ENCODE results near the gene HNRNPUL1.
"Not testable (repeated sequence)": the region's sequence is repeated elsewhere in the genome, so short reads cannot be mapped to it uniquely, and the experiment has no call there.

The HNRNPUL1 gene

GRCh38 chr19:41263850-41264580, at the start of gene HNRNPUL1:
HNRNPUL1 (plus strand) TSS chr19:41264372; CDS start chr19:41264504, 132 bp downstream.
- DNase-seq = peak; percentile 99

- no peak for DNase-seq
Measured at GRCh38 chr19:41217741-41218140, 46.4 kb upstream of the HNRNPUL1 start.

GRCh38 chr19:41218249-41218614, 45.9 kb upstream of the HNRNPUL1 start:
- DNase-seq = no peak

GRCh38 chr19:41218615-41219507, 45.3 kb upstream of the HNRNPUL1 start, which contains the start of gene AXL:
AXL (plus strand) TSS chr19:41219223; CDS start chr19:41219393, 170 bp downstream.
- DNase-seq = no peak

GRCh38 chr19:41219924-41220567, 44.1 kb upstream of the HNRNPUL1 start:
- DNase-seq = no peak

- DNase-seq = no peak
Measured at GRCh38 chr19:41220811-41221210, 43.4 kb upstream of the HNRNPUL1 start.

GRCh38 chr19:41221514-41222205, 42.5 kb upstream of the HNRNPUL1 start:
- DNase-seq = no peak

- no peak for DNase-seq
Measured at GRCh38 chr19:41222240-41222639, 41.9 kb upstream of the HNRNPUL1 start.

- no peak for DNase-seq
Measured at GRCh38 chr19:41223431-41224234, 40.5 kb upstream of the HNRNPUL1 start.

- DNase-seq = no peak
Measured at GRCh38 chr19:41224632-41225031, 39.5 kb upstream of the HNRNPUL1 start.

- no peak for DNase-seq
Measured at GRCh38 chr19:41225238-41226052, 38.7 kb upstream of the HNRNPUL1 start.

- no peak for DNase-seq
Measured at GRCh38 chr19:41226053-41226873, 37.9 kb upstream of the HNRNPUL1 start.

- no peak for DNase-seq
Measured at GRCh38 chr19:41226874-41227390, 37.2 kb upstream of the HNRNPUL1 start.

- DNase-seq = no peak
Measured at GRCh38 chr19:41228486-41228885, 35.7 kb upstream of the HNRNPUL1 start.

- not testable (repeated sequence) for DNase-seq
Measured at GRCh38 chr19:41229338-41229737, 34.8 kb upstream of the HNRNPUL1 start.

GRCh38 chr19:41230067-41230857, 33.9 kb upstream of the HNRNPUL1 start:
- DNase-seq = no peak

- DNase-seq = no peak
Measured at GRCh38 chr19:41232686-41233085, 31.5 kb upstream of the HNRNPUL1 start.

GRCh38 chr19:41233748-41234240, 30.4 kb upstream of the HNRNPUL1 start:
- DNase-seq = no peak
